ENCODE data around the gene ZDHHC19.

ZDHHC19 gene

DNA sequence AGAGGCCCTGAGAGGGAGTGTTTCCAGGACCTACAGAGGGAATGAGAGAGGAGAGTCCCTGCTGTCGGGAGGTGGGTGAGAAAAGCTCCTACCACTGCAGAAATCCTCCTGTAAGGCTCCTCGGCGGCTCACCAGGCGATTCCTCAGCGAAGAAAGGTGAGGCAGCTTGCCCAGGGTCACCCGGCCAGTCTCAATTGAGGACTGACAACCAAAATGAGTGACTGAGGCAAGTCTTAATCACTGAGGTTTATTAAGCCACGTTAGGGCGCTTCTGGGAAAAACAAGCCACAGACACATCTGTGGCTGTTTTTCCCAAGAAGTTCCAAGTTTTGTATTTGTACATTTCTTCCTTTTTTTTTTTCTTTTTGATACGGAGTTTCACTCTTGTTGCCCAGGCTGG lies 48.5 kb downstream of the ZDHHC19 start:
- H3K4me3 ChIP-seq (ENCODE audit: low read depth, low read length), result no peak overlapping the region
- H3K4me1 ChIP-seq (ENCODE audit: control insufficient read depth, insufficient read depth, low read length), result no peaks in the 10 kb centered on the region; the same call in 1 of the 2 replicates
- H3K27me3 ChIP-seq (ENCODE audit: control insufficient read depth, insufficient read depth, low read length), result no peaks in the 10 kb centered on the region
- H3K9ac ChIP-seq (ENCODE audit: low read length), result no peak overlapping the region
- no peaks in the 10 kb centered on the region for H3K36me3 ChIP-seq (ENCODE audit: control insufficient read depth, insufficient read depth, low read length)
- no peaks in the 10 kb centered on the region for H3K9me3 ChIP-seq (ENCODE audit: control insufficient read depth, insufficient read depth, low read depth, low read length)
- no peak overlapping the region for H3K27ac ChIP-seq (ENCODE audit: low read depth, low read length)

GRCh38 chr3:196159952-196160804 lies 51.0 kb downstream of the ZDHHC19 start:
- H3K9me3 ChIP-seq (ENCODE audit: control insufficient read depth, insufficient read depth, low read depth, low read length), result no peaks in the 10 kb centered on the region
- H3K4me1 ChIP-seq (ENCODE audit: control insufficient read depth, insufficient read depth, low read length), result peaks cover 9% of the 10 kb centered on the region; the same call in 1 of the 2 replicates
- H3K27ac ChIP-seq (ENCODE audit: low read depth, low read length), result no peak overlapping the region
- no peaks in the 10 kb centered on the region for H3K36me3 ChIP-seq (ENCODE audit: control insufficient read depth, insufficient read depth, low read length)
- no peak overlapping the region for H3K4me3 ChIP-seq (ENCODE audit: low read depth, low read length)
- no peaks in the 10 kb centered on the region for H3K27me3 ChIP-seq (ENCODE audit: control insufficient read depth, insufficient read depth, low read length)
- no peak overlapping the region for H3K9ac ChIP-seq (ENCODE audit: low read length)

GRCh38 chr3:196159526-196159925 lies 51.7 kb downstream of the ZDHHC19 start:
- no peaks in the 10 kb centered on the region for H3K36me3 ChIP-seq (ENCODE audit: control insufficient read depth, insufficient read depth, low read length)
- no peak overlapping the region for H3K4me3 ChIP-seq (ENCODE audit: low read depth, low read length)
- H3K27ac ChIP-seq (ENCODE audit: low read depth, low read length), result no peak overlapping the region
- no peaks in the 10 kb centered on the region for H3K9me3 ChIP-seq (ENCODE audit: control insufficient read depth, insufficient read depth, low read depth, low read length)
- H3K4me1 ChIP-seq (ENCODE audit: control insufficient read depth, insufficient read depth, low read length), result peaks cover 9% of the 10 kb centered on the region; the same call in 1 of the 2 replicates
- H3K27me3 ChIP-seq (ENCODE audit: control insufficient read depth, insufficient read depth, low read length), result no peaks in the 10 kb centered on the region
- no peak overlapping the region for H3K9ac ChIP-seq (ENCODE audit: low read length)

DNA sequence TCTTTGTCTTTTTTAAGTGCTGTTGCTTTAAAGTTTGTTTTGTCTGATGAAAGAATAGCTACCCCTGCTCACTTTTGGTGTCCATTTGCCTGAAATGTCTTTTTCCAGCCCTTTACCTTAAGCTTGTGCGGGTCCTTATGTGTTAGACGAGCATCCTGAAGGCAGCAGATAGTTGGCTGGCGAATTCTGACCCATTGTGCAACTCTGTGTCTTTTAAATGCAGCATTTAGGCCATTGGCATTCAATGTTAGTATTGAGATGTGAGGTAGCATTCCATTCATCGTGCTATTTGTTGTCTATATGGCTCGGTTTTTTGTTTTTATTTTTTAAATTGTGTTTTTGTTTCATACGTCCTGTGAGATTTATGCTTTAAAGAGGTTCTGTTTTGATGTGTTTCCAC lies 55.0 kb downstream of the ZDHHC19 start:
- no peak overlapping the region for H3K9ac ChIP-seq (ENCODE audit: low read length)
- no peak overlapping the region for H3K4me3 ChIP-seq (ENCODE audit: low read depth, low read length)
- H3K27me3 ChIP-seq (ENCODE audit: control insufficient read depth, insufficient read depth, low read length), result no peaks in the 10 kb centered on the region
- peaks cover 9% of the 10 kb centered on the region; the same call in 1 of the 2 replicates for H3K4me1 ChIP-seq (ENCODE audit: control insufficient read depth, insufficient read depth, low read length)
- H3K9me3 ChIP-seq (ENCODE audit: control insufficient read depth, insufficient read depth, low read depth, low read length), result 0 out of 2 replicates have a peak, but pooled peaks cover 7% of the 10 kb centered on the region
- no peaks in the 10 kb centered on the region for H3K36me3 ChIP-seq (ENCODE audit: control insufficient read depth, insufficient read depth, low read length)
- H3K27ac ChIP-seq (ENCODE audit: low read depth, low read length), result no peak overlapping the region

GRCh38 chr3:196150481-196150880 lies 60.7 kb downstream of the ZDHHC19 start:
- H3K27ac ChIP-seq (ENCODE audit: low read depth, low read length), result no peak overlapping the region
- H3K9ac ChIP-seq (ENCODE audit: low read length), result no peak overlapping the region
- no peak overlapping the region for H3K4me3 ChIP-seq (ENCODE audit: low read depth, low read length)
- H3K27me3 ChIP-seq (ENCODE audit: control insufficient read depth, insufficient read depth, low read length), result no peaks in the 10 kb centered on the region
- H3K4me1 ChIP-seq (ENCODE audit: control insufficient read depth, insufficient read depth, low read length), result no peaks in the 10 kb centered on the region
- no peaks in the 10 kb centered on the region for H3K36me3 ChIP-seq (ENCODE audit: control insufficient read depth, insufficient read depth, low read length)
- peaks cover 29% of the 10 kb centered on the region for H3K9me3 ChIP-seq (ENCODE audit: control insufficient read depth, insufficient read depth, low read depth, low read length)

DNA sequence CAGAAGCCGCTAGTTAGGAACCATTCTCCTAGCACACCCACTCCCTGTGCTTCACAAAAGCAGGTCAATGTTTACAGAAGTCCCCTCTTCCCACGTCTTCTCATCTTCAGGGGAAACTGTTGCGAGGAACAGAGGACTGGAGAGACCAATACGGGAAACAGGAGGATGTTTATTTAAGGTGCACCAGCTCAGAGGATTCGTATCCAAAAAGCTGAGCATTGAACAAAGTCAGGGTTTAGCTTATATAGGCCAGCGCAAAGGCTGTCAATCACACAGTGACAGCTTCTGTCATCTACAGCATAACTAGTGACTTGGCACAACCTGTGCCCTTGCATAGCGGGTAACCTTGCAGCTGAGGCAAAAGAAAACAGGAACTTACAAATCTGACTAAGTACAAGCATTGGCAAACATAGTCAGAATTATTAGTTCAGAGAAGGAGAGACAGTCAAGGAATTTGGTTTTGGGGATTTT lies 61.3 kb downstream of the ZDHHC19 start:
- H3K9me3 ChIP-seq (ENCODE audit: control insufficient read depth, insufficient read depth, low read depth, low read length), result peaks cover 32% of the 10 kb centered on the region
- H3K36me3 ChIP-seq (ENCODE audit: control insufficient read depth, insufficient read depth, low read length), result no peaks in the 10 kb centered on the region
- no peaks in the 10 kb centered on the region for H3K27me3 ChIP-seq (ENCODE audit: control insufficient read depth, insufficient read depth, low read length)
- H3K9ac ChIP-seq (ENCODE audit: low read length), result no peak overlapping the region
- no peak overlapping the region for H3K27ac ChIP-seq (ENCODE audit: low read depth, low read length)
- no peaks in the 10 kb centered on the region for H3K4me1 ChIP-seq (ENCODE audit: control insufficient read depth, insufficient read depth, low read length)
- H3K4me3 ChIP-seq (ENCODE audit: low read depth, low read length), result no peak overlapping the region

DNA sequence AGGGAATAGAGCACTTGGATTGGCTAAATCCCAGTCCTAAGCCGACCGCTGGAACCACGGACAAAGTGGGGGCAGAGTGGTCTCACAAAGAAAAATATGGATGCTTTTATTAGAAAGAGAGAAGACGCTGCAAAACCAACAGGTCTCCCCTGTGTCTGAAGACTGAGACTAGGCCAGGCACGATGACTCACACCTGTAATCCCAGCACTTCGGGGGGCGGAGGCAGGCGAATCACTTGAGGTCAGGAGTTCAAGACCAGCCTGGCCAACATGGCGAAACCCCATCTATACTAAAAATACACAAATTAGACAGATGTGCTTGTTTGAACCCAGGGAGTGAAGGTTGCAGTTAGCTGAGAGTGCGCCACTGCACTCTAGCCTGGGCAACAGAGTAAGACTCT lies 61.8 kb downstream of the ZDHHC19 start:
- H3K27ac ChIP-seq (ENCODE audit: low read depth, low read length), result no peak overlapping the region
- H3K4me1 ChIP-seq (ENCODE audit: control insufficient read depth, insufficient read depth, low read length), result no peaks in the 10 kb centered on the region
- H3K9ac ChIP-seq (ENCODE audit: low read length), result no peak overlapping the region
- no peaks in the 10 kb centered on the region for H3K36me3 ChIP-seq (ENCODE audit: control insufficient read depth, insufficient read depth, low read length)
- H3K4me3 ChIP-seq (ENCODE audit: low read depth, low read length), result no peak overlapping the region
- peaks cover 32% of the 10 kb centered on the region for H3K9me3 ChIP-seq (ENCODE audit: control insufficient read depth, insufficient read depth, low read depth, low read length)
- H3K27me3 ChIP-seq (ENCODE audit: control insufficient read depth, insufficient read depth, low read length), result no peaks in the 10 kb centered on the region

Data from HUES6 (cell line).